ENCODE data around the gene PHLDA2.
A peak's percentile ranks its signal among the peaks of the same experiment; 100 is the strongest.

PHLDA2 gene

GRCh38 chr11:2899080-2899783 is 30.0 kb downstream of the PHLDA2 start:
- H3K27me3 ChIP-seq (ENCODE audit: control insufficient read depth, insufficient read depth, low read length, poor library complexity, severe bottlenecking) = peaks cover 8% of the 10 kb centered on the region
- no peak overlapping the region for H3K27ac ChIP-seq (ENCODE audit: insufficient read depth, low read depth, low read length, poor library complexity, severe bottlenecking)
- no peaks in the 10 kb centered on the region for H3K9me3 ChIP-seq (ENCODE audit: control insufficient read depth, low read length)
- H3K4me1 ChIP-seq (ENCODE audit: control insufficient read depth, insufficient read depth, low read length) = peaks cover 9% of the 10 kb centered on the region
- no peaks in the 10 kb centered on the region for H3K36me3 ChIP-seq (ENCODE audit: control insufficient read depth, insufficient read depth, low read length)
- no peak overlapping the region for H3K4me3 ChIP-seq (ENCODE audit: insufficient read depth, low read depth, low read length)
- WGBS, 2 experiments = 87 to 89% methylated on average over 13 of the region's 13 CpGs

- 86 to 90% methylated on average over 12 of the region's 12 CpGs for WGBS, 2 experiments
- H3K4me1 ChIP-seq (ENCODE audit: control insufficient read depth, insufficient read depth, low read length) = peaks cover 9% of the 10 kb centered on the region
- H3K36me3 ChIP-seq (ENCODE audit: control insufficient read depth, insufficient read depth, low read length) = no peaks in the 10 kb centered on the region
- no peak overlapping the region for H3K27ac ChIP-seq (ENCODE audit: insufficient read depth, low read depth, low read length, poor library complexity, severe bottlenecking)
- H3K27me3 ChIP-seq (ENCODE audit: control insufficient read depth, insufficient read depth, low read length, poor library complexity, severe bottlenecking) = peaks cover 8% of the 10 kb centered on the region
- no peak overlapping the region for H3K4me3 ChIP-seq (ENCODE audit: insufficient read depth, low read depth, low read length)
- H3K9me3 ChIP-seq (ENCODE audit: control insufficient read depth, low read length) = no peaks in the 10 kb centered on the region
Measured at GRCh38 chr11:2898366-2899079, 30.7 kb downstream of the PHLDA2 start.

- 91% methylated on average over 6 of the region's 6 CpGs for WGBS, 2 experiments
- H3K9me3 ChIP-seq (ENCODE audit: control insufficient read depth, low read length) = no peaks in the 10 kb centered on the region
- H3K4me3 ChIP-seq (ENCODE audit: insufficient read depth, low read depth, low read length) = no peak overlapping the region
- H3K36me3 ChIP-seq (ENCODE audit: control insufficient read depth, insufficient read depth, low read length) = no peaks in the 10 kb centered on the region
- H3K27me3 ChIP-seq (ENCODE audit: control insufficient read depth, insufficient read depth, low read length, poor library complexity, severe bottlenecking) = peaks cover 8% of the 10 kb centered on the region
- H3K4me1 ChIP-seq (ENCODE audit: control insufficient read depth, insufficient read depth, low read length) = peaks cover 6% of the 10 kb centered on the region
- no peak overlapping the region for H3K27ac ChIP-seq (ENCODE audit: insufficient read depth, low read depth, low read length, poor library complexity, severe bottlenecking)
Measured at GRCh38 chr11:2897048-2897447, 32.2 kb downstream of the PHLDA2 start.

- 82 to 86% methylated on average over 9 of the region's 9 CpGs for WGBS, 2 experiments
- H3K9me3 ChIP-seq (ENCODE audit: control insufficient read depth, low read length) = no peaks in the 10 kb centered on the region
Measured at GRCh38 chr11:2896047-2896446, 33.2 kb downstream of the PHLDA2 start.

GRCh38 chr11:2893935-2894334 is 35.3 kb downstream of the PHLDA2 start:
- no peak overlapping the region for H3K4me3 ChIP-seq (ENCODE audit: insufficient read depth, low read depth, low read length)
- H3K27ac ChIP-seq (ENCODE audit: insufficient read depth, low read depth, low read length, poor library complexity, severe bottlenecking) = no peak overlapping the region
- 92 to 94% methylated on average over 4 of the region's 4 CpGs for WGBS, 2 experiments
- H3K27me3 ChIP-seq (ENCODE audit: control insufficient read depth, insufficient read depth, low read length, poor library complexity, severe bottlenecking) = peaks cover 3% of the 10 kb centered on the region
- peaks cover 23% of the 10 kb centered on the region for H3K4me1 ChIP-seq (ENCODE audit: control insufficient read depth, insufficient read depth, low read length)
- no peaks in the 10 kb centered on the region for H3K36me3 ChIP-seq (ENCODE audit: control insufficient read depth, insufficient read depth, low read length)
- no peaks in the 10 kb centered on the region for H3K9me3 ChIP-seq (ENCODE audit: control insufficient read depth, low read length)

More at GRCh38 chr11:2896047-2896446, 33.2 kb downstream of the PHLDA2 start:
- Histone ChIP-seq H3K36me3 (ENCODE audit: control insufficient read depth, insufficient read depth, low read length) (no peaks in the 10 kb centered on the region), H3K27me3 (ENCODE audit: control insufficient read depth, insufficient read depth, low read length, poor library complexity, severe bottlenecking) (no peaks in the 10 kb centered on the region), H3K27ac (ENCODE audit: insufficient read depth, low read depth, low read length, poor library complexity, severe bottlenecking) (no peak overlapping the region), H3K4me3 (ENCODE audit: insufficient read depth, low read depth, low read length) (no peak overlapping the region), H3K4me1 (ENCODE audit: control insufficient read depth, insufficient read depth, low read length) (peaks cover 12% of the 10 kb centered on the region)

GRCh38 chr11:2892967-2893528 is 36.2 kb downstream of the PHLDA2 start:
- Histone ChIP-seq H3K4me3 (ENCODE audit: insufficient read depth, low read depth, low read length) (peak overlapping the region; percentile 48), H3K27me3 (ENCODE audit: control insufficient read depth, insufficient read depth, low read length, poor library complexity, severe bottlenecking) (peaks cover 10% of the 10 kb centered on the region), H3K9me3 (ENCODE audit: control insufficient read depth, low read length) (no peaks in the 10 kb centered on the region), H3K27ac (ENCODE audit: insufficient read depth, low read depth, low read length, poor library complexity, severe bottlenecking) (no peak overlapping the region), H3K36me3 (ENCODE audit: control insufficient read depth, insufficient read depth, low read length) (no peaks in the 10 kb centered on the region), H3K4me1 (ENCODE audit: control insufficient read depth, insufficient read depth, low read length) (peaks cover 23% of the 10 kb centered on the region)
- WGBS, 2 experiments = 56 to 59% methylated on average over 4 of the region's 4 CpGs

GRCh38 chr11:2892215-2892966 is 36.8 kb downstream of the PHLDA2 start:
- 4 to 6% methylated on average over 34 of the region's 34 CpGs for WGBS, 2 experiments
- peak overlapping the region; percentile 59 for H3K27ac ChIP-seq (ENCODE audit: insufficient read depth, low read depth, low read length, poor library complexity, severe bottlenecking)
- peaks cover 17% of the 10 kb centered on the region for H3K27me3 ChIP-seq (ENCODE audit: control insufficient read depth, insufficient read depth, low read length, poor library complexity, severe bottlenecking)
- no peaks in the 10 kb centered on the region for H3K36me3 ChIP-seq (ENCODE audit: control insufficient read depth, insufficient read depth, low read length)
- peaks cover 27% of the 10 kb centered on the region for H3K4me1 ChIP-seq (ENCODE audit: control insufficient read depth, insufficient read depth, low read length)
- H3K9me3 ChIP-seq (ENCODE audit: control insufficient read depth, low read length) = no peaks in the 10 kb centered on the region
- peak overlapping the region; percentile 48 for H3K4me3 ChIP-seq (ENCODE audit: insufficient read depth, low read depth, low read length)

GRCh38 chr11:2891326-2892214 is 37.6 kb downstream of the PHLDA2 start:
- 53% methylated on average over 17 of the region's 17 CpGs for WGBS, 2 experiments
- Histone ChIP-seq H3K27ac (ENCODE audit: insufficient read depth, low read depth, low read length, poor library complexity, severe bottlenecking) (no peak overlapping the region), H3K9me3 (ENCODE audit: control insufficient read depth, low read length) (no peaks in the 10 kb centered on the region), H3K36me3 (ENCODE audit: control insufficient read depth, insufficient read depth, low read length) (no peaks in the 10 kb centered on the region), H3K4me3 (ENCODE audit: insufficient read depth, low read depth, low read length) (no peak overlapping the region), H3K27me3 (ENCODE audit: control insufficient read depth, insufficient read depth, low read length, poor library complexity, severe bottlenecking) (peaks cover 23% of the 10 kb centered on the region), H3K4me1 (ENCODE audit: control insufficient read depth, insufficient read depth, low read length) (peaks cover 35% of the 10 kb centered on the region)

- Histone ChIP-seq H3K27ac (ENCODE audit: insufficient read depth, low read depth, low read length, poor library complexity, severe bottlenecking) (no peak overlapping the region), H3K9me3 (ENCODE audit: control insufficient read depth, low read length) (no peaks in the 10 kb centered on the region), H3K4me3 (ENCODE audit: insufficient read depth, low read depth, low read length) (no peak overlapping the region), H3K27me3 (ENCODE audit: control insufficient read depth, insufficient read depth, low read length, poor library complexity, severe bottlenecking) (peaks cover 26% of the 10 kb centered on the region), H3K36me3 (ENCODE audit: control insufficient read depth, insufficient read depth, low read length) (no peaks in the 10 kb centered on the region), H3K4me1 (ENCODE audit: control insufficient read depth, insufficient read depth, low read length) (peaks cover 35% of the 10 kb centered on the region)
- 74 to 75% methylated on average over 28 of the region's 28 CpGs for WGBS, 2 experiments
Measured at GRCh38 chr11:2890466-2891294, 38.5 kb downstream of the PHLDA2 start.
